ENCODE measurements around the gene YTHDF2.

Gene YTHDF2

GRCh38 chr1:28796352-28797211 lies 59.8 kb downstream of the YTHDF2 start:
- no peak for DNase-seq (ENCODE audit: low spot score in 2 of 2)
- ATAC-seq (ENCODE audit: low read depth): no peak
- no peaks in the 10 kb centered on the region for H3K9me3 Mint-ChIP-seq
- peaks cover 9% of the 10 kb centered on the region for H3K27me3 Mint-ChIP-seq
- H3K4me1 Mint-ChIP-seq: no peaks in the 10 kb centered on the region
- H3K27ac Mint-ChIP-seq: no peak overlapping the region
- peaks cover 1% of the 10 kb centered on the region for H3K36me3 Mint-ChIP-seq
- no peak overlapping the region for H3K4me3 Mint-ChIP-seq

GRCh38 chr1:28800324-28800723 lies 63.6 kb downstream of the YTHDF2 start:
- ATAC-seq (ENCODE audit: low read depth) (no peak), DNase-seq (ENCODE audit: low spot score in 2 of 2) (no peak)
- H3K27me3 Mint-ChIP-seq: peaks cover 5% of the 10 kb centered on the region
- no peaks in the 10 kb centered on the region for H3K36me3 Mint-ChIP-seq
- no peaks in the 10 kb centered on the region for H3K9me3 Mint-ChIP-seq
- H3K4me3 Mint-ChIP-seq: no peak overlapping the region
- no peaks in the 10 kb centered on the region for H3K4me1 Mint-ChIP-seq
- H3K27ac Mint-ChIP-seq: no peak overlapping the region

GRCh38 chr1:28801461-28801860 lies 64.7 kb downstream of the YTHDF2 start:
- Mint-ChIP-seq H3K4me1 (no peaks in the 10 kb centered on the region), H3K9me3 (no peaks in the 10 kb centered on the region), H3K36me3 (no peaks in the 10 kb centered on the region), H3K27me3 (peaks cover 3% of the 10 kb centered on the region), H3K4me3 (no peak overlapping the region), H3K27ac (no peak overlapping the region)
- no peak for DNase-seq (ENCODE audit: low spot score in 2 of 2)
- no peak for ATAC-seq (ENCODE audit: low read depth)

GRCh38 chr1:28803051-28803450 lies 66.3 kb downstream of the YTHDF2 start:
- H3K27ac Mint-ChIP-seq: no peak overlapping the region
- ATAC-seq (ENCODE audit: low read depth) (no peak), DNase-seq (ENCODE audit: low spot score in 2 of 2) (no peak)
- no peak overlapping the region for H3K4me3 Mint-ChIP-seq
- no peaks in the 10 kb centered on the region for H3K9me3 Mint-ChIP-seq
- no peaks in the 10 kb centered on the region for H3K36me3 Mint-ChIP-seq
- H3K27me3 Mint-ChIP-seq: peaks cover 6% of the 10 kb centered on the region
- H3K4me1 Mint-ChIP-seq: no peaks in the 10 kb centered on the region

- ATAC-seq (ENCODE audit: low read depth) (no peak), DNase-seq (ENCODE audit: low spot score in 2 of 2) (no peak)
- Mint-ChIP-seq H3K4me3 (no peak overlapping the region), H3K27ac (no peak overlapping the region), H3K4me1 (no peaks in the 10 kb centered on the region), H3K36me3 (no peaks in the 10 kb centered on the region), H3K27me3 (peaks cover 6% of the 10 kb centered on the region), H3K9me3 (no peaks in the 10 kb centered on the region)
Observed at GRCh38 chr1:28803662-28804061, 66.9 kb downstream of the YTHDF2 start.

- Mint-ChIP-seq H3K4me3 (no peak overlapping the region), H3K9me3 (no peaks in the 10 kb centered on the region), H3K4me1 (no peaks in the 10 kb centered on the region), H3K27me3 (peaks cover 6% of the 10 kb centered on the region), H3K36me3 (no peaks in the 10 kb centered on the region), H3K27ac (no peak overlapping the region)
- DNase-seq (ENCODE audit: low spot score in 2 of 2) (no peak), ATAC-seq (ENCODE audit: low read depth) (no peak)
Observed at GRCh38 chr1:28804071-28804470, 67.3 kb downstream of the YTHDF2 start.

- ATAC-seq (ENCODE audit: low read depth): no peak
- H3K4me3 Mint-ChIP-seq: no peak overlapping the region
- no peak for DNase-seq (ENCODE audit: low spot score in 2 of 2)
- H3K4me1 Mint-ChIP-seq: no peaks in the 10 kb centered on the region
- H3K9me3 Mint-ChIP-seq: no peaks in the 10 kb centered on the region
- no peak overlapping the region for H3K27ac Mint-ChIP-seq
- peaks cover 16% of the 10 kb centered on the region for H3K27me3 Mint-ChIP-seq
- H3K36me3 Mint-ChIP-seq: no peaks in the 10 kb centered on the region
Observed at GRCh38 chr1:28807046-28807445, 70.3 kb downstream of the YTHDF2 start.

GRCh38 chr1:28807986-28808385 lies 71.2 kb downstream of the YTHDF2 start:
- no peak for ATAC-seq (ENCODE audit: low read depth)
- H3K27me3 Mint-ChIP-seq: peaks cover 19% of the 10 kb centered on the region
- no peak overlapping the region for H3K27ac Mint-ChIP-seq
- DNase-seq (ENCODE audit: low spot score in 2 of 2): no peak
- H3K4me3 Mint-ChIP-seq: no peak overlapping the region
- H3K36me3 Mint-ChIP-seq: no peaks in the 10 kb centered on the region
- H3K9me3 Mint-ChIP-seq: no peaks in the 10 kb centered on the region
- peaks cover 4% of the 10 kb centered on the region for H3K4me1 Mint-ChIP-seq

GRCh38 chr1:28811369-28811765 lies 74.6 kb downstream of the YTHDF2 start:
- Mint-ChIP-seq H3K4me1 (peaks cover 6% of the 10 kb centered on the region), H3K4me3 (no peak overlapping the region), H3K27me3 (peaks cover 31% of the 10 kb centered on the region), H3K9me3 (no peaks in the 10 kb centered on the region), H3K27ac (no peak overlapping the region), H3K36me3 (no peaks in the 10 kb centered on the region)
- ATAC-seq (ENCODE audit: low read depth): no peak
- no peak for DNase-seq (ENCODE audit: low spot score in 2 of 2)

GRCh38 chr1:28811766-28812668 lies 75.3 kb downstream of the YTHDF2 start, which contains the start of gene OPRD1:
TSS of gene OPRD1 (plus strand) at chr1:28812170. CDS start at chr1:28812384, 214 bp downstream.
- Mint-ChIP-seq H3K4me3 (no peak within 1 kb of the TSS), H3K27ac (no peak within 1 kb of the TSS), H3K9me3 (no peaks in the 10 kb centered on the region), H3K36me3 (no peaks in the 10 kb centered on the region), H3K4me1 (peaks cover 6% of the 10 kb centered on the region), H3K27me3 (peaks cover 33% of the 10 kb centered on the region)
- ATAC-seq (ENCODE audit: low read depth) (no peak), DNase-seq (ENCODE audit: low spot score in 2 of 2) (no peak)

GRCh38 chr1:28812669-28813468 lies 76.1 kb downstream of the YTHDF2 start:
- no peaks in the 10 kb centered on the region for H3K36me3 Mint-ChIP-seq
- DNase-seq (ENCODE audit: low spot score in 2 of 2) (no peak), ATAC-seq (ENCODE audit: low read depth) (no peak)
- no peak overlapping the region for H3K27ac Mint-ChIP-seq
- H3K4me1 Mint-ChIP-seq: peaks cover 6% of the 10 kb centered on the region
- no peaks in the 10 kb centered on the region for H3K9me3 Mint-ChIP-seq
- no peak overlapping the region for H3K4me3 Mint-ChIP-seq
- peaks cover 33% of the 10 kb centered on the region for H3K27me3 Mint-ChIP-seq

- Mint-ChIP-seq H3K27me3 (peaks cover 39% of the 10 kb centered on the region), H3K27ac (no peak overlapping the region), H3K36me3 (no peaks in the 10 kb centered on the region), H3K9me3 (no peaks in the 10 kb centered on the region), H3K4me3 (no peak overlapping the region), H3K4me1 (peaks cover 6% of the 10 kb centered on the region)
- ATAC-seq (ENCODE audit: low read depth): no peak
- no peak for DNase-seq (ENCODE audit: low spot score in 2 of 2)
Observed at GRCh38 chr1:28813931-28814465, 77.3 kb downstream of the YTHDF2 start.

GRCh38 chr1:28815533-28816185 lies 78.9 kb downstream of the YTHDF2 start:
- no peaks in the 10 kb centered on the region for H3K36me3 Mint-ChIP-seq

More at GRCh38 chr1:28815533-28816185, 78.9 kb downstream of the YTHDF2 start:
- Mint-ChIP-seq H3K27me3 (peaks cover 32% of the 10 kb centered on the region), H3K4me1 (peaks cover 6% of the 10 kb centered on the region), H3K4me3 (no peak overlapping the region), H3K9me3 (no peaks in the 10 kb centered on the region), H3K27ac (no peak overlapping the region)
- DNase-seq (ENCODE audit: low spot score in 2 of 2) (no peak), ATAC-seq (ENCODE audit: low read depth) (no peak)

All from memory B cell (primary cell).